Measurements from ENCODE around the gene ARPC4. TPM values are rescaled to one million over a fixed set of nuclear protein-coding genes. Genes with fewer than 3 reads are reported as not detected.

Gene ARPC4
- 79.8 TPM for total RNA-seq
- long read RNA-seq, transcript ARPC4-208 (6 exons, 942 nt) = minor isoform, 10 of 59 reads
- long read RNA-seq, transcript ARPC4-201 (6 exons, 2,582 nt) = major isoform, 38 of 59 reads
- long read RNA-seq, partial matches to known transcripts = 5 of 59 reads
- long read RNA-seq, other reads (novel, unspliced or antisense) = 4 of 59 reads

DNA sequence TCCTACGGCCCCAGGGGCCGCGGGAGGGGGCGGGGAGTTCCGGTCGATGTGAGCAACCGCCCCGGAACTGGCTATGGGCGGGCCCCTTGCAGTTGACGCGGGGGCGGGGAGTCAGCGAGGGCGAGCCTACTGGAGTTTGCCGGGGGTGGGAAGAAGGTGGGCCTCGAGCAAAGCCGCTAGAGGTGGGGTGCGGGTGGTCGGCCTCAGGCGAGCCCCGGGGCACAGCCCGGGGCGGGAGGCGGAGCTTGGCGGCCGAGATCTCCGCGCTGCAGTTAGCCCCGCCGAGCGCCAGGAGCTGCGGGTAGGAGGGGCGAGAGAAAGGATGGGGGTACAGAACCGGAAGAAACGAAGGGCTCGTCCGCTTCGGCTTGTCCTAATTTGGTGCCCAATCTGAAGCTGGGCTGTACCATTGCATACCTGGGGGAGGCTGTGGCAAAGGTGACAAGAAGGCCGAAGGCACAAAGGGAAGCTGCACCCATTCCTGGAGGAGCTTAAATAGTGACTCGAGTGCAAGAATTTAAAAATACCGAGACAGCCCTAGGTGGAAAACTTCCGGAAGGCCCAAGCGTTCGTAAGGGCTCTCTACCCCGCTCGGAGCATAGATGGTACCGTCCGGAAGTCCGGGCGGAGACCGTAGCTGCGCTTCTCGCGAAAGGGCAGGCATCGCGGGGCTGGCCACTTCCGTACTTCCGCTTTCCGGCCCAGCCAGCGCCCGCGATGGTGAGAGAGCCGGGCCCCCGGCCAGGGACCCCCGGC lies at the start of gene ARPC4, which contains the start of gene TADA3:
Gene ARPC4, plus strand, starts transcription at position 678 of the 756 bp plus-strand sequence. Its CDS starts 40 bp downstream, at position 718.
Gene TADA3, minus strand, starts transcription at position 69 of the 756 bp plus-strand sequence. CDS start 1,007 bp downstream, outside the sequence.
- intact Hi-C loops (cut with DNase I) = loop anchor here (1.0 to 5.0 kb wide), 4 partner anchors 18 to 100 kb away; partner anchors contain the start of genes BRPF1, JAGN1 and TTLL3
- peak; percentile 97 for DNase-seq (ENCODE audit: low spot score)

DNA sequence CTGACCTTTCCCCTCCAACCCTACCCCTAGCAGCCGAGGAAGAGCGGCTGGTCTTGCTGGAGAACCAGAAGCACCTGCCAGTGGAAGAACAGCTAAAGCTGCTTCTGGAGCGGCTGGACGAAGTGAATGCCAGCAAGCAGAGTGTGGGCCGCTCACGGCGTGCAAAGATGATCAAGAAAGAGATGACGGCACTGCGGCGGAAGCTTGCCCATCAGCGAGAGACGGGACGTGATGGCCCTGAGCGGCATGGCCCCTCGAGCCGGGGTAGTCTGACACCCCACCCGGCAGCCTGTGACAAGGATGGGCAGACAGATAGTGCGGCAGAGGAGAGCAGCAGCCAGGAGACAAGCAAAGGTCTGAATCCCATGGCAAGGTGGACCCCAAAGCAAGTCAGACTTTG lies 49.3 kb upstream of the ARPC4 start:
- intact Hi-C loops (cut with DNase I) = no loop called here
- no peak for DNase-seq (ENCODE audit: low spot score)

DNA sequence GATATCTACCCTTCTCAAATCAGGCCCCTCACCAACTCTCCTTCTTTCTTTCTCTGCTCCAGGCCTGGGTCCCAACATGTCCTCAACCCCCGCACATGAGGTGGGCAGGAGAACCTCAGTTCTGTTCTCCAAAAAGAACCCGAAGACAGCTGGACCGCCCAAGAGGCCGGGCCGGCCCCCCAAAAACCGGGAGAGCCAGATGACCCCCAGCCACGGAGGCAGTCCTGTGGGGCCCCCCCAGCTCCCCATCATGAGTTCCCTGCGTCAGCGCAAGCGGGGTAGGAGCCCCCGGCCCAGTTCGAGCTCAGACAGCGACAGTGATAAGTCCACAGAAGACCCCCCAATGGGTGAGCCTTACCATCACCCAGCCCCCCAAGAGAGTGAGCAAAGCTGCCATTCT lies 48.7 kb upstream of the ARPC4 start:
- intact Hi-C loops (cut with DNase I) = no loop called here
- DNase-seq (ENCODE audit: low spot score) = no peak

DNA sequence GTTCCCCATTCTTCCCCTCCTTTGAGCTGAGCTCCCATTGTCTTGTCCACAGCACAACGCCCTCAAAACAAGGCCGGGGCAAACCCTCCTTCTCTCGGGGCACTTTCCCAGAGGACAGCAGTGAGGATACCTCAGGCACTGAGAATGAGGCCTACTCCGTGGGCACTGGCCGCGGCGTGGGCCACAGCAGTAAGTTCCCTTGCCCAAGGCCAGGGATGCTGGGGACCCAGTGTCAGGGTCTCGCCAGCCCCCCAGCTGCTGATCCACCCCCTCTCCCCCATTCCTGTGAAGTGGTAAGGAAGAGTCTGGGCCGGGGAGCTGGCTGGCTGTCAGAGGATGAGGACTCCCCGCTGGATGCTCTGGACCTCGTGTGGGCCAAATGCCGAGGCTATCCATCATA lies 47.4 kb upstream of the ARPC4 start:
- intact Hi-C loops (cut with DNase I) = loop anchor here (5.0 kb wide), 2 partner anchors 78 to 98 kb away; partner anchors contain the start of gene MTMR14
- no peak for DNase-seq (ENCODE audit: low spot score)

DNA sequence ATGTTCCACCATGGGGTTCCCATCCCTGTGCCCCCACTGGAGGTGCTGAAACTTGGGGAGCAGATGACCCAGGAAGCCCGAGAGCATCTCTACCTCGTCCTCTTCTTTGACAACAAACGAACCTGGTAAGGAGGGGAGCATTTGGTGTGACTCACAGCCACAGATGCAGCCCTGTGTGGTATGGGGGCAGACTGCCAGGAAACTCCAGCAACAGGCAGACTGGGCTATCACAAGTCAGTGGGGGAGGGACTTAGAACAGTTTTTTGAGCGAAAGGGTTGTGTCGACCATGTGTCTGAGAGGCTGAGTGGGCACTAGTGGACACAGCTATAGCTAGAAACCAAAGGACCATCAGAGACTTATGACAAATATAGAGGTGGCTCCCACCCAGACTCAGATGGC lies 46.6 kb upstream of the ARPC4 start:
- intact Hi-C loops (cut with DNase I) = loop anchor here (5.0 kb wide), 2 partner anchors 79 to 99 kb away; partner anchors contain the start of gene MTMR14
- DNase-seq (ENCODE audit: low spot score) = no peak

DNA sequence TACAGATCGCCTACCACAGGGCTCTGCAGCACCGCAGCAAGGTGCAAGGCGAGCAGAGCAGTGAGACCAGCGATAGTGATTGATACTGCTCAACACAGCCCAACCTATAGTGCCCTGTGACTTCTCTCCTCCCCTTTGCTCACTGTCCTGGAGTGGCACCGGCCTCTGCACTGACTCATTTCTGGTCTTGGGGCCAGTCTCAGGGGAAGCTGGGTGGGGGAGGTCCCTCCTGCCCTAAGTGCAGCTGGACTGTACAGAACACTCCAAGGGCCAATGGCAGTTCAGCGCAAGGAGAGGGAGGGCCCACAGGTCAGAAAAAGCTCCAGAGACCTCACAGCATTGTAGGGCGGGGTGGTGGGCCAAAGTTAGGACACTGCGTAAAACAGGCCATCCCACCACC lies 45.6 kb upstream of the ARPC4 start:
- DNase-seq (ENCODE audit: low spot score) = no peak
- intact Hi-C loops (cut with DNase I) = loop anchor here (5.0 kb wide), 2 partner anchors 80 to 100 kb away; partner anchors contain the start of gene MTMR14

DNA sequence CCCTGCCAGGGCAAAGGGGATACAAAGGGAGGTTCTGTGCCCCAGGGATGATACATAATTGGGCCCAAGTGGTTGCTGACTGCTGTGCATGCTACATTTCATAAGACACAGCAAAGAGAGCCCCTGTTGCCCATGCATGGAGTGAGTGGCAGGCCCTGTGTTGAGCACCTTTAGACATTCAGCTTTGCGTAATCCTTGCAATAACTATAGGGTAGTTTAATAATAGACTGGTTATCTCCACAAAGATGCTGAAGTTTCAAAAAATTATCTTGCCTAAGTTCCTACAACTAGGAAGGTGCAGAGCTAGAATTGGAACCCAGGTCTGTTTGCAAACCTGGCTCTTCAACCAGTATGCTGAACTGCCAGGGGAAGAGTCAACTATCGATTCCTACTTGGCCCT lies 44.9 kb upstream of the ARPC4 start:
- intact Hi-C loops (cut with DNase I) = loop anchor here (5.0 kb wide), 2 partner anchors 81 to 101 kb away; partner anchors contain the start of gene MTMR14
- DNase-seq (ENCODE audit: low spot score) = no peak

DNA sequence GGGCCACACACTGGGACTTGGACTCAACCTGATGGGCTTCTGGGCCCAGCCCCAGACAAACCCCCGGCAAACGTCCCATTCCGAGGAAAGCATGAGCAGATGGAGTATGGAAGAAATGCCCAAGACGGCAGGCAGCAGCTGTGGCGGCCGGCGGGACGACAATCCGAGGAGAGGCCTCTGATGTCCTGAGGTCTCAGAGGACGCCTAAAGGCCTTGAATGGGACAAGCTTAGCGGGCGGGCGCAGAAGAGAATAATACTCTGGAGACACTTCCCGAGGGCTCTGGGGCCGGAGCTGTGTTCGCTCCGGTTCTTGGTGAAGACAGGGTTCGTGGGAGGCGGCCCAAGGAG lies 43.6 kb upstream of the ARPC4 start:
- peak; percentile 76 for DNase-seq (ENCODE audit: low spot score)
- intact Hi-C loops (cut with DNase I) = loop anchor here (1.0 to 5.0 kb wide), 3 partner anchors 18 to 102 kb away; partner anchors contain the start of genes BRPF1 and MTMR14

DNA sequence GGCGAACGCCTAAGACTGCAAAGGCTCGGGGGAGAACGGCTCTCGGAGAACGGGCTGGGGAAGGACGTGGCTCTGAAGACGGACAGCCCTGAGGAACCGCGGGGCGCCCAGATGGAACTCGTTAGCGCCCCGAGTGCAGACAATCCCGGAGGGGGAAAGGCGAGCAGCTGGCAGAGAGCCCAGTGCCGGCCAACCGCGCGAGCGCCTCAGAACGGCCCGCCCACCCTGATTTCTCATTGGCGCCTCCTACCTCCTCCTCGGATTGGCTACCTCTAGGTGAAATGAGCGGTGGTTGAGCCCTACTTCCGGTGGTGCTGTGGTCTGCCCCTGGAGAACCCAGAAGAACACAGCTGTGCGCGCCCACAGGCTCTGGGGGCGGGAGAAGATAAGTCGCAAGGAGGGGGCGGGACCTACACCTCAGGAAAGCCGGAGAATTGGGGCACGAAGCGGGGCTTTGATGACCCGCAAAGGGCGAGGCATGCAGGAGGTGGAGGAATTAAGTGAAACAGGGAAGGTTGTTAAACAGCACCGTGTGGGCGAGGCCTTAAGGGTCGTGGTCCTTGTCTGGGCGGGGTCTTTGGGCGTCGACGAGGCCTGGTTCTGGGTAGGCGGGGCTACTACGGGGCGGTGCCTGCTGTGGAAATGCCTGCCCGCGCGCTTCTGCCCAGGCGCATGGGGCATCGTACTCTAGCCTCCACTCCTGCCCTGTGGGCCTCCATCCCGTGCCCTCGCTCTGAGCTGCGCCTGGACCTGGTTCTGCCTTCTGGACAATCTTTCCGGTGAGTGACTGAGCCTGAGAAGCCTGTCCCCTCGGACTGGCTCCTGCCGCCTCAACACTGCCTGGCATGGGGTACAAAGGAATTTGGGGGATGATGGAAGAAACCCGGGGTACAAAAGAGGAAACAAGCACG lies 43.0 kb upstream of the ARPC4 start, which contains the start of gene OGG1:
Gene OGG1, plus strand, starts transcription at position 308 of the 911 bp plus-strand sequence. Its CDS starts 335 bp downstream, at position 643.
- DNase-seq (ENCODE audit: low spot score) = peak; percentile 98
- intact Hi-C loops (cut with DNase I) = loop anchor here (1.0 to 5.0 kb wide), 5 partner anchors 19 to 103 kb away; partner anchors contain the start of genes ARPC4, BRPF1, MTMR14 and TADA3

DNA sequence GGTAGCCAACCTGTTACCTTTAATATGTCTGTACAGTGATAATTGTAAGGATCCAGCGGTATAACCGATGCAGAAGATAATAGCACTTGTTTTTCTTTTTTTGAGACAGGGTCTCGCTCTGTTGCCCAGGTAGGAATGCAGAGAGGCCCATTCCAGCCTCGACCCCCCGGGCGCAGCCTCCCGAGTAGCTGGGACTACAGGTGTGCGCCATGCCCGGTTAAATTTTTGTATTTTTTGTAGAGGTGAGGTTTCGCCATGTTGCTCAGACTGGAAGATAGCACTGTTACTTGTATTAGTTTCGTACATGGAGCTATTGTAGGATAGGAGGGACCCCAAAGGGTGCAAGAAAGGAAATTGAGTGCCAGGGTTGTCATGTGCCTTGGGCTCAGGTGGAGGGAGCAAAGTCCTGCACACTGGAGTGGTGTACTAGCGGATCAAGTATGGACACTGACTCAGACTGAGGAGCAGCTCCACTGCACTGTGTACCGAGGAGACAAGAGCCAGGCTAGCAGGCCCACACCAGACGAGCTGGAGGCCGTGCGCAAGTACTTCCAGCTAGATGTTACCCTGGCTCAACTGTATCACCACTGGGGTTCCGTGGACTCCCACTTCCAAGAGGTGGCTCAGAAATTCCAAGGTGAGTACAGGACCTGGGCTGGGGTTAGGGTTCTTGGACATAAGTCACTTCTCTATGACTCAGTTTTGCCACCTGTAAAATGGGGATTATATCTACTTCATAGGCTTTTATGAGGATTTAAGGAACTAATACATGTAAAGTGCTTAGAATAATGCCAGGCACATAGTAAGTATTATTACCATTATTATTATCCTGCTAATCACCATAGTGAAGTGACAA lies 42.1 kb upstream of the ARPC4 start:
- DNase-seq (ENCODE audit: low spot score) = no peak
- intact Hi-C loops (cut with DNase I) = loop anchor here (2.0 kb wide), 2 partner anchors 20 to 42 kb away; partner anchors contain the start of genes ARPC4 and TADA3

DNA sequence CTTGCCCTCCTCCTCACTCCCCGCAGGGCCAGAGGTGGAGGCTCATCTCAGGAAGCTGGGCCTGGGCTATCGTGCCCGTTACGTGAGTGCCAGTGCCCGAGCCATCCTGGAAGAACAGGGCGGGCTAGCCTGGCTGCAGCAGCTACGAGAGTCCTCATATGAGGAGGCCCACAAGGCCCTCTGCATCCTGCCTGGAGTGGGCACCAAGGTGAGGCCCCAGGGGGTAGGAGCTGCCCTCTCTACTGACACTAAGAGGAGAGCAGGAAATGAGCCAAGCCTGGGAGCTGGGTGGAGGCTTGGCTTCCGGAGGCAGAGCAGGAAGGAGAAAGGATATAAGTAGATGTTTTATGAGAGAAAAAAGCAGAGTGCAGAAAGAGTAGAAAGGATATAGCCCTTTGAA lies 38.2 kb upstream of the ARPC4 start:
- DNase-seq (ENCODE audit: low spot score) = no peak
- intact Hi-C loops (cut with DNase I) = no loop called here

DNA sequence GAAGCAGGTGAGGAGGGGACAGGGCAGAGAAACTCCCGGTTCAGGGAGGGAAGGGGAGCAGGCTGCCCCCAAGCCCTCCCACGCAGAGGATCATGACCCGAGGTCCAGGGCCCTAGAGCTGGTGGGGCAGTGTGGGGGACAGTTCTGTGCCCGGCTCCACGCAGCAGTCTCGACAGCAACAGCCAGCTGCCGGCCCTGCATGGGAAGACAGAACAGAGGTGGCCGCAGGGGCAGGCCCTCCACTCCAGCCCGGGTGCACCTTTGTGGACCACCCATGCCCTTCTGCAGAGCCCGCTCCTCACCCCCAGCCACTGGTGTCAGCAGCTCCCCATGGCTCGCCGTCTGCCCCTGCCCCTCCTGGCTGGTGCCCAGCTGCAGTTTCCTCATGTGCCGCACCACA lies 35.5 kb upstream of the ARPC4 start:
- DNase-seq (ENCODE audit: low spot score) = no peak
- intact Hi-C loops (cut with DNase I) = no loop called here

DNA sequence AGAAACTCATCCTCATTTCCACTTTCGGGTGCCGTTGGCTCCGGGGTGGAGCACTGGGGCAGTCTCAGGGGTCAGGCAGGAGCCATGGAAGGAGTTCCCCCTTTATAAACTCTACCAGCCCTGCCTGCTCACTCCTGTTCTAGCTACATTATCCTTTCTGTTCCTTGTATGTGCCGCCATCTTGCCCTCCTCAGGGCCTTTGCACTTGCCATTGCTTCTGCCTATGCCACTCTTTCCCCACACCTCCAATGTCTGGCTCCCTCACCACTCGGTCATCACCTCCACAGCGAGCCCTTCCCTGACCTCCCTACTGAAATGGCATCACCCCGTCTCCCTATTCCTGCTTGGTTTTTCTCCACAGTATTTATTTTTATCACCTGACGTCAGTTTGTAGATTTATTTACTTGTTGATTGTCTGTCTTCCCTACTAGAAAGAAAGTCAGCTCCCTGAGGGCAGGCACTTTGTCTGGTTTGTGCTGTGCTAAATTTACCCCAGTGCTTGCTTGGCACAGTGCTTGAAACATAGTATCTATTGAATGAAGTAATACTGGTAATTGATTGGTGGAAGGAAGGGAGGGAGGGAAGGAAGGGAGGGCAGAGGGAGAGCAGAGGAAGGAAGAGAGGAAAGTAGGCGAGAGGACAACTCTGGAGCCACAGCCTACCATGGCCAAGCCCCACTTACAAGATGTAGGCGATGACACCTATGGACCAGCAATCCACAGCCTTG lies 31.9 kb upstream of the ARPC4 start:
- intact Hi-C loops (cut with DNase I) = no loop called here
- no peak for DNase-seq (ENCODE audit: low spot score)

DNA sequence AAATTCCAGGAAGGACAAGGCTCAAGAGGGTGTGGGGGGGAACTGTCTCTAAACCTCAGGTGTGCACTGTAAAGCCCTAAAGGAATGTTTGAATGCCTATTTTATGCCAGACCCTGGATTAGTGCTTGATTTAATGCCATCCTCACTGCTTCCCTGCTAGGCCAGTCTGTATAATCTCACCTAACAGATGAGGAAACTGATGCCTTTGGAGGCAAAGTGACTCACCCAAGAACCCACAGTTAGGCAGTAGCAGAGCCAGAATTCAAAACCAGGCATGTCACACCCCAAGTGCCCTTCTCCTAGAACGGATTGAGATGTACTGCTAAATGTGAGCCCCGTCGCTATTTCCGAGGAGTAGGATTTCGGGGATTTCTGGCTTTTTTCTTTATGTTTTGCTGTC lies 31.0 kb upstream of the ARPC4 start:
- DNase-seq (ENCODE audit: low spot score) = no peak
- intact Hi-C loops (cut with DNase I) = no loop called here

DNA sequence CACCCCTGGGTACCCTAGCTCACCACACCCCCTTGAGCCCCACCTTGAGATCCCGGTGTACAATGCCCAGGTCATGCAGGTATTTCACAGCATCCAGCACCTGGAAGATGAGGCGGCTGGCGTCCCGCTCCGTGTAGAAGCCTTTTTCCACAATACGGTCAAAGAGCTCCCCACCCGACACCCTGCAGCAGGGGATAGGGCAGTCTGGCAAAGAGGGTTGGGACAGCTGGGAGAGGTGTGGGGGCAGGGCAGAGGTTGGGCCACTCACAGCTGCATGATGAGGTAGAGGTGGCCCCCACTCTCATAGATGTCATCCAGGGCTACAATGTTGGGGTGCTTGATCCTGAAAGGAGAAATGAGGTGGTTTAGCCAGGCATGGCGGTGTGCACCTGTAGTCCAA lies 30.0 kb upstream of the ARPC4 start:
- no peak for DNase-seq (ENCODE audit: low spot score)
- intact Hi-C loops (cut with DNase I) = no loop called here

DNA sequence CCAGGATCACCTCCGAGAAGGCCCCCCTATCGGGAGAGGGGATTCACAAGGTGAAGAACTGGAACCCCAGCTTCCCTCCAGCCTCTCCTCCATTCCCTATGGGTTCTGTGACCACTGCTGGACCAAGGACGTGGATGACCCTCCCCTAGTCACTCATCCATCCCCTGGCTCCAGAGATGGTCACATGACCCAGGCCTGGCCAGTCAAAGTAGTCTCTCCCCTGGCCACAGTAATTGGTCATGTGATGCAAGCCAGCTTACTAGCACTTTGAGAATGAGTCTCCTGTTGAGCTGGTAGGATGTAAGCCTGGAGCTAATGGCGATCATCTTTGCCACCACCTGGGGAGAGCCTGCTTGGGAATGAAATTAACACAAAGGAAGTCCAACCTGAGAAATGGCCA lies 27.0 kb upstream of the ARPC4 start:
- DNase-seq (ENCODE audit: low spot score) = no peak

DNA sequence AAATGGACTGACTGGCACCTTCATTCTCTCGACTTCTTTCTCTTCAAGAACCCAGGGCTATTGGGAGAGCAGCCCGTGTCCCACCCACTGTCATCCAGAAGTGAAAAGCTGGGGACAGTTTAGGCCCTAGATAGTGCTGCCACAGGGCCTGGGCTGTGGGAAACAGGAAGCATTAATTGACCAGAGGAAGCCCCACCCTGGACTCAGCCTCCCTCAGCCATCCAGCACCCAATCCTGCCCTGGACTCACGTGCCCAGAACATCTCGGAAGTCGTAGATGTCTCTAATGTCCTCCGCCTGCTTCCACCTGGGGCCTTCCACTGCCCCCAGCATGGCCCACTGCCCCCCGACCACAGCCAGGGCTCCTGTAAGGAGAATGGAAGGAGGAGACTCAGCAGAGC lies 25.5 kb upstream of the ARPC4 start:
- intact Hi-C loops (cut with DNase I) = no loop called here
- DNase-seq (ENCODE audit: low spot score) = no peak

More for the DNA sequence above, 27.0 kb upstream of the ARPC4 start:
- intact Hi-C loops (cut with DNase I) = no loop called here
